OCI-LY3 (cell line): ENCODE data around the gene FCGR2B.

Experiments
- CTCF ChIP-seq: fragments of 200-600, 300-600 bp; sonication (generic); IDR thresholded peaks from 2 replicates; pipeline ENCODE4 v1.5.1; 2014; ENCODE audit warnings: antibody characterized with exemption, low read length, low read depth
- EZH2phosphoT487 ChIP-seq: fragments of 200-600 bp; shearing (Covaris generic); IDR thresholded peaks from 2 replicates; pipeline ENCODE4 v1.6.1; 2018; ENCODE audit warnings: antibody characterized with exemption, mixed run types, low read depth

DNA sequence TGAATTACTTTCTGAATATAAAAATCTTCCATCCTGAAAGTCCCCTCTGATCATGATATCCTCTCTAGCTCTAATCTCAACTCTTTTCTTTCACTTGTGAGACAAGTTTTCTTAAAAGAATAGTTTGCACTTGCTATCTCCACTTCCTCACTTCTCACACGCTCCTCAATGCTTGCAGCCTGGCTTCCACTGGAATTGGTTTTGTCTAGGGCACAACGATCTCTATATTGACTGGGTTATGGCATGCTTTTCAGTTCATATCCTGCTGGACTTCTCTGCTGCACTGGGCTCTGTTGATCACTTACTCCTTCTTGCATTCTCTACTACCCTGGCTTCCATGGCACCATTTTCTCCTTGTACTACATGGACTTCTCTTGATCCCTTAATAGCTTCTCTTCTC lies 44.6 kb downstream of the FCGR2B start:
- TF ChIP-seq CTCF = no peak
- no peak for TF ChIP-seq EZH2phosphoT487
